Measurements from ENCODE around the gene NLRC5. TPM values are rescaled to one million over a fixed set of nuclear protein-coding genes. Genes with fewer than 3 reads are reported as not detected.
A peak's percentile ranks its signal among the peaks of the same experiment; 100 is the strongest.

The NLRC5 gene
- total RNA-seq, 1 donor, result 52.1 TPM

- Histone ChIP-seq H3K36me3 (ENCODE audit: insufficient read depth, low read length) (peaks cover 47% of the 10 kb centered on the region), H3K4me1 (ENCODE audit: insufficient read depth, low read length) (no peaks in the 10 kb centered on the region), H3K4me3 (ENCODE audit: insufficient read depth, low read length) (no peak overlapping the region), H3K4me2 (ENCODE audit: insufficient read depth, low read length) (no peak overlapping the region), H3K27me3 (ENCODE audit: insufficient read depth, low read length) (no peaks in the 10 kb centered on the region), H3K9me3 (ENCODE audit: low read depth, low read length) (no peaks in the 10 kb centered on the region), H3K79me2 (ENCODE audit: insufficient read depth, low read length) (no peaks in the 10 kb centered on the region), H3K27ac (ENCODE audit: low read depth, low read length) (no peak overlapping the region), H4K20me1 (ENCODE audit: insufficient read depth, low read length) (no peaks in the 10 kb centered on the region), H2AFZ (ENCODE audit: low read length) (no peak overlapping the region)
- DNase-seq (ENCODE audit: insufficient read length, low spot score, missing footprints), result peak; percentile 8
- TF ChIP-seq CTCF (IDR thresholded peaks at IDR 0.05; ENCODE audit: extremely low read depth, low read depth, low read length), result no peak
Observed at GRCh38 chr16:57051696-57052228, 62.4 kb downstream of the NLRC5 start.

GRCh38 chr16:57053206-57053605, 63.8 kb downstream of the NLRC5 start:
- Histone ChIP-seq H4K20me1 (ENCODE audit: insufficient read depth, low read length) (no peaks in the 10 kb centered on the region), H3K27me3 (ENCODE audit: insufficient read depth, low read length) (no peaks in the 10 kb centered on the region), H3K9me3 (ENCODE audit: low read depth, low read length) (no peaks in the 10 kb centered on the region), H3K4me1 (ENCODE audit: insufficient read depth, low read length) (no peaks in the 10 kb centered on the region), H3K4me3 (ENCODE audit: insufficient read depth, low read length) (no peak overlapping the region), H2AFZ (ENCODE audit: low read length) (no peak overlapping the region), H3K4me2 (ENCODE audit: insufficient read depth, low read length) (no peak overlapping the region), H3K27ac (ENCODE audit: low read depth, low read length) (no peak overlapping the region), H3K79me2 (ENCODE audit: insufficient read depth, low read length) (no peaks in the 10 kb centered on the region), H3K36me3 (ENCODE audit: insufficient read depth, low read length) (peaks cover 40% of the 10 kb centered on the region)
- no peak for DNase-seq (ENCODE audit: insufficient read length, low spot score, missing footprints)
- TF ChIP-seq CTCF (IDR thresholded peaks at IDR 0.05; ENCODE audit: extremely low read depth, low read depth, low read length), result no peak

- H3K4me2 ChIP-seq (ENCODE audit: insufficient read depth, low read length), result no peak overlapping the region
- no peaks in the 10 kb centered on the region for H3K9me3 ChIP-seq (ENCODE audit: low read depth, low read length)
- peak; percentile 27 for DNase-seq (ENCODE audit: insufficient read length, low spot score, missing footprints)
- H3K4me3 ChIP-seq (ENCODE audit: insufficient read depth, low read length), result no peak overlapping the region
- H3K36me3 ChIP-seq (ENCODE audit: insufficient read depth, low read length), result peaks cover 47% of the 10 kb centered on the region
- H3K79me2 ChIP-seq (ENCODE audit: insufficient read depth, low read length), result no peaks in the 10 kb centered on the region
- H3K4me1 ChIP-seq (ENCODE audit: insufficient read depth, low read length), result no peaks in the 10 kb centered on the region
- no peaks in the 10 kb centered on the region for H3K27me3 ChIP-seq (ENCODE audit: insufficient read depth, low read length)
- no peak overlapping the region for H2AFZ ChIP-seq (ENCODE audit: low read length)
- H3K27ac ChIP-seq (ENCODE audit: low read depth, low read length), result no peak overlapping the region
- no peak for TF ChIP-seq CTCF (IDR thresholded peaks at IDR 0.05; ENCODE audit: extremely low read depth, low read depth, low read length)
- H4K20me1 ChIP-seq (ENCODE audit: insufficient read depth, low read length), result no peaks in the 10 kb centered on the region
Observed at GRCh38 chr16:57054338-57054737, 65.0 kb downstream of the NLRC5 start.

GRCh38 chr16:57054771-57055170, 65.4 kb downstream of the NLRC5 start:
- Histone ChIP-seq H3K4me3 (ENCODE audit: insufficient read depth, low read length) (no peak overlapping the region), H3K4me1 (ENCODE audit: insufficient read depth, low read length) (no peaks in the 10 kb centered on the region), H4K20me1 (ENCODE audit: insufficient read depth, low read length) (no peaks in the 10 kb centered on the region), H3K27me3 (ENCODE audit: insufficient read depth, low read length) (no peaks in the 10 kb centered on the region), H3K27ac (ENCODE audit: low read depth, low read length) (no peak overlapping the region), H3K79me2 (ENCODE audit: insufficient read depth, low read length) (no peaks in the 10 kb centered on the region), H3K9me3 (ENCODE audit: low read depth, low read length) (no peaks in the 10 kb centered on the region), H2AFZ (ENCODE audit: low read length) (no peak overlapping the region), H3K4me2 (ENCODE audit: insufficient read depth, low read length) (no peak overlapping the region), H3K36me3 (ENCODE audit: insufficient read depth, low read length) (peaks cover 47% of the 10 kb centered on the region)
- DNase-seq (ENCODE audit: insufficient read length, low spot score, missing footprints), result no peak
- no peak for TF ChIP-seq CTCF (IDR thresholded peaks at IDR 0.05; ENCODE audit: extremely low read depth, low read depth, low read length)

Data from osteoblast (primary cell).